Cardiac fibroblast (primary cell): Measurements from ENCODE around the gene PCED1B.

Source experiments
- DNase-seq, 2 donors: peaks; one replicate each; pipeline versions ENCODE4 v3.0.0 to v3.0.0-alpha.2; 2010; ENCODE audit warnings: low read depth in 2 of 2
- H3K4me3 ChIP-seq, 2 donors: replicated peaks in 1 of 2; 1 replicate in 1 of 2; 2 replicates in 1 of 2; pipeline ENCODE4 v1.5.1; 2011; ENCODE audit warnings: low read depth in 2 of 2, low read length in 2 of 2, mild to moderate bottlenecking in 2 of 2, moderate library complexity in 1 of 2
- CTCF ChIP-seq: IDR thresholded peaks from one replicate; pipeline ENCODE4 v1.5.1; 2011; ENCODE audit warnings: low read depth, mild to moderate bottlenecking, low read length, inconsistent platforms

Gene PCED1B

DNA sequence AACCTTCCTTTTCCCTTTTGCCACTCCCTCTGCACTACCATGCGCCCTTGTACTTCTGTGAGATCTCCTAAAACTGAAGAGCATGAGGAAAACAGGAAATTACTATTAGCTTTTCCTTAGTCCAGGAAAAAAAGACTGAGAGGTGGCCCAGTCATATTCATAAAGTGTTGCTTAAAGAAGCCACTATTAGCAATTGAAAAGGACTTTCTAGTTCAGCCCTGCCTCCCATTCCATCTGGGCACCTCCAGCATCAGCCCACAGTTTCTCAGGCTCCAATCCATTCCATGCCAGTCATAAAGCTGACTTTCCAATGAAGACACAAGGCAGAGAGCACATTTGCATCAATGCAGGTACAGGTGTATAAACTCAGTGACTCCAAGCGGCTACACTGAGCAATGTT, 20.2 kb downstream of the PCED1B start:
- TF ChIP-seq CTCF: no peak
- DNase-seq: no peak

GRCh38 chr12:47100160-47100559, 20.7 kb downstream of the PCED1B start:
- no peak for TF ChIP-seq CTCF
- no peak overlapping the region for H3K4me3 ChIP-seq
- peak in 1 of 2 donors; percentile 39 for DNase-seq

More for the DNA sequence above, 20.2 kb downstream of the PCED1B start:
- H3K4me3 ChIP-seq: no peak overlapping the region

GRCh38 chr12:47102406-47102805, 23.0 kb downstream of the PCED1B start:
- no peak for TF ChIP-seq CTCF
- H3K4me3 ChIP-seq: no peak overlapping the region
- DNase-seq: no peak

DNA sequence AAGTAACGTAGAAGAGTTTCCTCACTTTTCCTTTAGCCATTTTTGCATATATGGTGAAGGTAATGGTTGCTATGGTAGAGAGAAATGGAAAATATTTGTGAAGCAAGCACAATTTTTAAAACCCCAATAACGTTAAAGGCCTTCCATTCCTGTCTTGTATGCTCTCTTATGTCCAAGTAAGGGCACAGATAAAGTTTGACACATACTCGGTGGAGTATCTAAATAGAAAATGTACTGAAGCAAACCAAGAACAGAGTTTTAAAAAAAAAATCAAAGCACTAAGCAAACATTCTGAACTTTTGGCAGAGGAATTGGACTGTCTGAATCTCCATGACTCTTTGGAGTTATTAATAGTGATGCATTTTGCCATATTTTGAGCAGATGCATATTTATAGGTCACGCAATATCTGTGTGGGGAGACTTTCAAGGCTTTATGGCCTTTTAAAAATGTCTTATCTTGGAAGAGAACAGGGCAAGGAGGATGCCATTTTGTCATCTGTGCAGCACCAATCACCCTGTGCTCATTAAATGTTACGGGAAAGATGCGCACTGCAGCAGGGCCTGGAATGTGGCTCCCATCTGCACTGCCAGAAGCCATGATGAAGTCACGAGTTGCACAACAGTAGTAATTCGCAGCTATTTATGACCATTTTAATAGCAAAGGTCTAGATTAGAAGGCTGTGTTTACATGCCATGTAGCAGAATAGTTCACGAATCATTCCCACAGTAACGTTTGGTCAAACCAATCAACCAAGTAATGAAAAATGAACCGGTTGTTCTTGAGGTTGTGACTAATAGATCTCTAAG, 23.6 kb downstream of the PCED1B start:
- peak; percentile 67 to 72 for DNase-seq
- H3K4me3 ChIP-seq: no peak overlapping the region
- no peak for TF ChIP-seq CTCF

GRCh38 chr12:47105914-47106674, 26.7 kb downstream of the PCED1B start:
- no peak overlapping the region for H3K4me3 ChIP-seq
- TF ChIP-seq CTCF: no peak
- DNase-seq: no peak

DNA sequence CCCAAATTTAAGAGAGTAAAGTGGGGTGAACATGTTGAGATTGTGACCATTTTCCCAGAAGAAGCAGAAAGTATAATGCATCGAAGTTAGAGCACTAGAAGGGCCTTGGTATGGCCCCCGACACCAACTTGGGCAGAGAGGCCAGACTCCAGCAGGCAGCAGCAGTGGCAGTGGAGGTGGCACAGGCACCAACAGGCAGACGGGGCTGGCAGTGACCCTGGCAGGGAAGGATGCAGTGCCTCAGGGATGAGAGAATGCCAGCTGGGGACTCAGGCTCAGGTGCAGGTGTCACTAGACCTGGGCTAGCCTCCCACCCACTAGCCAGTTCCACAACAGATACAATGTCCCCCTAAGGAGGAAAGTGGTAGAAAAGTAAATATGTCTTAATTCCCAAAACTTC, 28.0 kb downstream of the PCED1B start:
- no peak for DNase-seq
- no peak overlapping the region for H3K4me3 ChIP-seq
- no peak for TF ChIP-seq CTCF
